Transverse colon (tissue), 4 donors: ENCODE data around the gene GINS3.

Experiments
- CTCF ChIP-seq, 5 experiments: fragments of 200-600 bp in 3 of 5; fragments of 450-650 bp in 2 of 5; sonication (generic) in 3 of 5; IDR thresholded peaks; 1 replicate in 2 of 5; 2 replicates in 3 of 5; pipeline ENCODE4 v1.5.1; 2016 to 2017; ENCODE audit warnings: antibody characterized with exemption in 5 of 5, inconsistent platforms in 3 of 5, mild to moderate bottlenecking in 2 of 5, moderate library complexity in 1 of 5
- EP300 ChIP-seq: sonication (generic); formaldehyde crosslinking; IDR thresholded peaks from one replicate; pipeline ENCODE4 v1.6.1; 2017; ENCODE audit warnings: antibody characterized with exemption, low read depth
- POLR2A ChIP-seq: fragments of 450-650 bp; IDR thresholded peaks from one replicate; pipeline ENCODE4 v1.6.1; 2016; ENCODE audit warnings: antibody characterized with exemption, mild to moderate bottlenecking, moderate library complexity
- POLR2AphosphoS5 ChIP-seq, 3 donors: sonication (generic); formaldehyde crosslinking; IDR thresholded peaks; one replicate each; pipeline ENCODE4 v1.6.1; 2016; ENCODE audit warnings: antibody characterized with exemption in 3 of 3

GRCh38 chr16:58375386-58375785 is 16.9 kb upstream of the GINS3 start:
- no peak for TF ChIP-seq CTCF (IDR thresholded peaks at IDR 0.05)
- no peak for TF ChIP-seq POLR2AphosphoS5 (IDR thresholded peaks at IDR 0.05)
- no peak for TF ChIP-seq POLR2A
- TF ChIP-seq EP300: no peak
